RWPE2 (cell line): ENCODE results near the gene CTAG1A.
"Not testable (repeated sequence)": the region's sequence is repeated elsewhere in the genome, so short reads cannot be mapped to it uniquely, and the experiment has no call there.

Source experiments
- ATAC-seq: fragments of 200-7000 bp; cut with Tn5 transposase; 3 replicates; pipeline ENCODE4 v1.9.1; 2021; ENCODE audit warnings: low read depth
- DNase-seq: peaks from one replicate; pipeline ENCODE4 v3.0.0-alpha.2; 2020; ENCODE audit warnings: low spot score
- H3K27ac ChIP-seq: fragments of 450-650 bp; 2 replicates; pipeline ENCODE4 v1.5.1; 2017; ENCODE audit warnings: mild to moderate bottlenecking; ENCODE audit not compliant: poor library complexity, severe bottlenecking
- H3K27me3 ChIP-seq: fragments of 250-450 bp; sonication (Bioruptor Pico); 2 replicates; pipeline ENCODE4 v1.5.1; 2021; ENCODE audit warnings: mild to moderate bottlenecking, moderate library complexity; ENCODE audit not compliant: insufficient read depth, poor library complexity, severe bottlenecking
- H3K36me3 ChIP-seq: fragments of 250-450 bp; sonication (Bioruptor Pico); 2 replicates; pipeline ENCODE4 v1.5.1; 2020; ENCODE audit warnings: low read depth, mild to moderate bottlenecking, moderate library complexity
- H3K4me1 ChIP-seq: fragments of 250-450 bp; sonication (Bioruptor Pico); 2 replicates; pipeline ENCODE4 v1.5.1; 2021; ENCODE audit warnings: mild to moderate bottlenecking, moderate library complexity; ENCODE audit not compliant: insufficient read depth, poor library complexity, severe bottlenecking
- H3K4me3 ChIP-seq: fragments of 250-450 bp; sonication (Bioruptor Pico); 2 replicates; pipeline ENCODE4 v1.5.1; 2021; ENCODE audit warnings: mild to moderate bottlenecking, moderate library complexity; ENCODE audit not compliant: severe bottlenecking
- H3K9me3 ChIP-seq: fragments of 250-450 bp; sonication (Bioruptor Pico); 2 replicates; pipeline ENCODE4 v1.5.1; 2021; ENCODE audit warnings: mild to moderate bottlenecking, moderate library complexity; ENCODE audit not compliant: severe bottlenecking
- TF ChIP-seq, protein P1 (sequence below): fragments of 450-650 bp; IDR thresholded peaks from one replicate; pipeline ENCODE4 v1.5.1; 2017; ENCODE audit warnings: mild to moderate bottlenecking, moderate library complexity; ENCODE audit not compliant: poor library complexity, severe bottlenecking

CTAG1A gene

DNA sequence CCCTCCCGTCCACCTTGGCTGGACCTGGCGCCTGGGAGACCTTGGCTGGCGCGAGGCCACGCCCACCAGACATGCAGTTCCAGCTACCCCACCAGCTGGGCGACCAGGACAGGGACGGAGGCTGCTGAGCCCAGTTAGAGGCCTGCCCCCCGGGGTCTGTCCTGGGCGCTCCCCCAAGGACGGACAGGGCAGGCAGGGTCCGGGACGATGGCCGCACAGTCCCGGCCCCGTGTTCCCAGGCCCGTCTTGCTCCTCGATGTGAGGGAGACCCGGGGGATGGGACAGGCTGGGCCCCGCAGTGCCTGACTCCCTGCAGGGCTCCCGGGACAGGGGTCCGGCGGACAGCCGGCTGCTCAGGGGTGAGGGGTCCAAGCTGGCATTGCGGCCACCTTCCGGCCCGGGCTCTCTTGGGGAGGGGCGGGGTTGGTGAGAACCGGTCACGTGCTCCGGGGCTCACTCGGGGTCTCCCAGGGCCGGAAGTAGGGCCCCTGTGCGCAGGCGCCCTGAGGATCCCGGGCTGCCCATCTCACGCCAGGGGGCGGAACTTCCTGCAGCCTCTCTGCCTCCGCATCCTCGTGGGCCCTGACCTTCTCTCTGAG, at the start of gene CTAG1A:
TSS of gene CTAG1A (plus strand) at position 549 of the 599 bp plus-strand sequence. CDS start 74 bp downstream, outside the sequence.
- H3K4me1 ChIP-seq, H3K27ac ChIP-seq, H3K4me3 ChIP-seq, DNase-seq, H3K27me3 ChIP-seq, ATAC-seq, H3K9me3 ChIP-seq, H3K36me3 ChIP-seq: not testable (repeated sequence)

DNA sequence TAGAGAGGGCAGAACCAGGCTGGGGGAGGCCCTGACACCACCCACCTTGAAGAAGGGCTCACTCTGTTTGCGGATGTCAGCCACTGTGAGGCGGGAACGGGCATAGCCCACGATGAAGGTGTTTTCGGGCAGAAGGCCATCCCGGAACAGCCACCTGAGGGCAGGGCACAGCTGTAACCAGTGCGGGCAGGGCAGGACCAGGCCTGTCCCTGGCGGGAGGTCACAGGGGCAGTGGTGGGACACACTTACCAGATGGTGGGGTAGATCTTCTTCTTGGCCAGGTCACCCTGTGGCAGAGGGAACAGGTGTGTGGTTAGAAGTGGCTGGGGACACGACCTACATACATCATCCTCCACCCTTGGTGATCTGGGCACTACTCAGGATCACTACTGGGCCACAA, 49.0 kb upstream of the CTAG1A start:
- no peaks in the 10 kb centered on the region for H3K9me3 ChIP-seq
- no peak overlapping the region for H3K4me3 ChIP-seq
- H3K4me1 ChIP-seq = peaks cover 2% of the 10 kb centered on the region
- ATAC-seq (no peak), DNase-seq (no peak)
- peaks cover 26% of the 10 kb centered on the region for H3K36me3 ChIP-seq
- H3K27me3 ChIP-seq = no peaks in the 10 kb centered on the region
- TF ChIP-seq, protein P1, sequence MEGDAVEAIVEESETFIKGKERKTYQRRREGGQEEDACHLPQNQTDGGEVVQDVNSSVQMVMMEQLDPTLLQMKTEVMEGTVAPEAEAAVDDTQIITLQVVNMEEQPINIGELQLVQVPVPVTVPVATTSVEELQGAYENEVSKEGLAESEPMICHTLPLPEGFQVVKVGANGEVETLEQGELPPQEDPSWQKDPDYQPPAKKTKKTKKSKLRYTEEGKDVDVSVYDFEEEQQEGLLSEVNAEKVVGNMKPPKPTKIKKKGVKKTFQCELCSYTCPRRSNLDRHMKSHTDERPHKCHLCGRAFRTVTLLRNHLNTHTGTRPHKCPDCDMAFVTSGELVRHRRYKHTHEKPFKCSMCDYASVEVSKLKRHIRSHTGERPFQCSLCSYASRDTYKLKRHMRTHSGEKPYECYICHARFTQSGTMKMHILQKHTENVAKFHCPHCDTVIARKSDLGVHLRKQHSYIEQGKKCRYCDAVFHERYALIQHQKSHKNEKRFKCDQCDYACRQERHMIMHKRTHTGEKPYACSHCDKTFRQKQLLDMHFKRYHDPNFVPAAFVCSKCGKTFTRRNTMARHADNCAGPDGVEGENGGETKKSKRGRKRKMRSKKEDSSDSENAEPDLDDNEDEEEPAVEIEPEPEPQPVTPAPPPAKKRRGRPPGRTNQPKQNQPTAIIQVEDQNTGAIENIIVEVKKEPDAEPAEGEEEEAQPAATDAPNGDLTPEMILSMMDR = no peak
- H3K27ac ChIP-seq = no peak overlapping the region

DNA sequence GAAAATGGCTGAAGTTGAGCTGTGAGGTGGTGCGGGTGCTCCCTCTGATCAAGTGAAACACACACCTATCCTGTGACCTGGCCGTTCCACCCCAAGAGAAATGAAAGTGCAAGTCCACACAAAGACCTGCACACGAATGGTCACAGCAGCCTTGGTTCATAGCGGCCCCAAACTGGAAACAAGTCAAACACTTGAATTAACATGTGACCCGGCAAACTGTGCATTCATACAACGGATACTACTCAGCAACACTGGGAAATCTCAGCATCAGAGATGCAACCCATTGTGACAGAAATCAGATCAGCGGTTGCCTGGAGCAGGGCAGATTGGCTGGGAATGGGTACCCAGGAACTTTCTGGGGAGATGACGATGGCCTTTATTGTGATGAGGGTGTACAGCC, 45.9 kb upstream of the CTAG1A start:
- TF ChIP-seq, protein P1 = no peak
- Histone ChIP-seq H3K4me1 (peaks cover 17% of the 10 kb centered on the region), H3K27me3 (no peaks in the 10 kb centered on the region), H3K36me3 (peaks cover 25% of the 10 kb centered on the region), H3K27ac (no peak overlapping the region), H3K4me3 (no peak overlapping the region), H3K9me3 (no peaks in the 10 kb centered on the region)
- no peak for ATAC-seq
- no peak for DNase-seq

DNA sequence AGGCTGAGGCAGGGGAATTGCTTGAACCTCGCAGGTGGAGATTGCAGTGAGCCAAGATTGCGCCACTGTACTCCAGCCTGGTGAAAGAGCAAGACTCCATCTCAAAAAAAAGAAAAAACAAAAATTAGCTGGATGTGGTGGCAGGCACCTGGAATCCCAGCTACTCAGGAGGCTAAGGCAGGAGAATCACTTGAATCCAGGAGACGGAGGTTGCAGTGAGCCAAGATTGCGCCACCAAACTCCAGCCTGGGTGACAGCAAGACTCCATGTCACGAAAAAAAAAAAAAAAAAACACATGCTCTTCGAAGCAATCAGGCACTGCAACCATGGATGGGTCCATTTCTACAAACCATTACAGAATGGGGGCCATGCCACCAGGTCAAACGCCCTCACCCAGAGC, 44.6 kb upstream of the CTAG1A start:
- H3K9me3 ChIP-seq, ATAC-seq, DNase-seq, H3K4me3 ChIP-seq, H3K27me3 ChIP-seq: not testable (repeated sequence)
- H3K36me3 ChIP-seq = peaks cover 22% of the 10 kb centered on the region
- peaks cover 17% of the 10 kb centered on the region for H3K4me1 ChIP-seq
- peak overlapping the region; percentile 92 for H3K27ac ChIP-seq

DNA sequence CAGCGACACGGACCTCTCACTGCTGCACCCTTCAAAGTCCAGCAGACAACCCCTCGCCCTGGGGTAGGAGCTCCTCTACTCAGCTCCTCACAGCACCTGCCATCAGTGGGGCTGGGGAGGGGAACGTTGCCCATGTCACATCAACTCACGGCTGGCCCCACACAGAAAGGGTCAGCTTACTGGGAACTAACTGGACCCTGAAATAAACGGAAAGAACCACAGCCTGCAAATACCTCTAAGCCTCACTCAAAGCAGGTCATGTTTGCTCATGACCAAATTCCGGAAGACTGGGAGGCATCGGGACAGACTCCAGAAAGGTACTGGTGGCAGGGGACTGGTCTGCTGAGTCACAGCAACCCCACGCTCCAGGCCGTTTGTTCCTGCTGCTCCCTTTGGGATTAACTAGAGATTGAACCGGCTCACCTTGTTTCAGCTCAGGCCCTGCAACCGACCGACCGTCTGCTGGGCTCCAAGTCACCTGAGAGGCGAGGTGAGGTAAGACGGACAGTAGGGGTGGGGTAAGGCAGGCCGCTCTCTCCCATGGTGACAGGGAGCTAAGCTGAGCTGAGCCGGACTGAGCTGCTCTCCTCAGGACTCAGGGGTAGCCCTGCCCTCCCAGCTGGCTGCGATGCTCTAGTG, 43.9 kb upstream of the CTAG1A start:
- DNase-seq (peak; percentile 73), ATAC-seq (peak; percentile 70)
- H3K27me3 ChIP-seq = no peaks in the 10 kb centered on the region
- no peaks in the 10 kb centered on the region for H3K9me3 ChIP-seq
- peaks cover 24% of the 10 kb centered on the region for H3K36me3 ChIP-seq
- H3K4me1 ChIP-seq = peaks cover 20% of the 10 kb centered on the region
- H3K27ac ChIP-seq = peak overlapping the region; percentile 92
- H3K4me3 ChIP-seq = no peak overlapping the region
- TF ChIP-seq, protein P1 = no peak

DNA sequence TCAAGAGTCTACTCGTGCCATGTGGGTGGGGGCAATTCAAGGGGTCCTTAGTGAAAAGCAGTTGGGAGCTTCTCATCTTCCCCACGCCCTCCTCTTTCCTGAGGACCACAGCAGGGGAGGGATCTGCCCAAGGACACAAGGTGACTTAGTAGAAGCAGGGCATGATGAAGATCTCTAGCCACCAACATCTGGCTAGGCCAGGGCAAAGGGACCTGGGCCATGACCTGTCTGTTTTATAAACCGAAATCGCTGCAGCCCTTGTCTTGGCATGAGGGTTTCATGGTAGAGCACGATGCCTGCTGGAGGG, 43.4 kb upstream of the CTAG1A start:
- H3K36me3 ChIP-seq = peaks cover 24% of the 10 kb centered on the region
- H3K9me3 ChIP-seq = no peaks in the 10 kb centered on the region
- H3K4me3 ChIP-seq = no peak overlapping the region
- peaks cover 21% of the 10 kb centered on the region for H3K4me1 ChIP-seq
- ATAC-seq = no peak
- H3K27me3 ChIP-seq = no peaks in the 10 kb centered on the region
- TF ChIP-seq, protein P1 = no peak
- no peak for DNase-seq
- peak overlapping the region; percentile 92 for H3K27ac ChIP-seq
